ENCODE data around the gene NR4A1.

Gene NR4A1

DNA sequence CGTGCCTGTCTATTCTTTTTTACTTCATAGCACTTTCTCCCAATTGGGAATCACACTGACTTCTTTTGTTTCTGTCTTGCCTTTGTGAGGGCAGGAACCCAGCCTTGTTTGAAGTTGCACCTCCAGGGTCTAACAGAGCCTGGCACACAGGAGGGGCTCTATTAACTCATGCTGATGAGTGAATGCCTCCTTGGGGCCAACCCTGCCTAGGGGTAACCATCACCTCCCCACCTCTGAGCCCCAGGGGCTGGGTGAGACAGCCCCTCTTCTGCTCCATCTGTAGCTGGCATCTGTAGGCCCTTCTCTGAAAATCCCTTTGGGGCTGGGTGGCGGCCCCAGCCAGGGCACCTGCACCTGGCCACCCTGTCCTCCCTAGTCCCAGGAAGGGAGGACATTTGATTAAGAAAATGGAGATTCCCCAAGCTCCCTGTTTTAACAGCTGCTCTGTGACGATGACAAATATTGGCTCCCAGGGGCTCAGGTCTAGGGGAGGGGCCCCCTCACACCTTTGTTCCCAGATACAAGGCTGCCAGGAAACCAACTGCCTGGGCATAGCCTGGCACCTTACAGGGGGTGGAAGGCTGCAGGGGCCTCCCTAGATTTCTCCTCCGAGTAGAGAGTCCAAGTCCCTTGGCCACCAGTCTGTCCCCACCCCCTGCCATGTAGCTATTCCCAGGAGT is 32.7 kb upstream of the NR4A1 start:
- no peak for DNase-seq (ENCODE audit: low read depth in 2 of 2)

DNA sequence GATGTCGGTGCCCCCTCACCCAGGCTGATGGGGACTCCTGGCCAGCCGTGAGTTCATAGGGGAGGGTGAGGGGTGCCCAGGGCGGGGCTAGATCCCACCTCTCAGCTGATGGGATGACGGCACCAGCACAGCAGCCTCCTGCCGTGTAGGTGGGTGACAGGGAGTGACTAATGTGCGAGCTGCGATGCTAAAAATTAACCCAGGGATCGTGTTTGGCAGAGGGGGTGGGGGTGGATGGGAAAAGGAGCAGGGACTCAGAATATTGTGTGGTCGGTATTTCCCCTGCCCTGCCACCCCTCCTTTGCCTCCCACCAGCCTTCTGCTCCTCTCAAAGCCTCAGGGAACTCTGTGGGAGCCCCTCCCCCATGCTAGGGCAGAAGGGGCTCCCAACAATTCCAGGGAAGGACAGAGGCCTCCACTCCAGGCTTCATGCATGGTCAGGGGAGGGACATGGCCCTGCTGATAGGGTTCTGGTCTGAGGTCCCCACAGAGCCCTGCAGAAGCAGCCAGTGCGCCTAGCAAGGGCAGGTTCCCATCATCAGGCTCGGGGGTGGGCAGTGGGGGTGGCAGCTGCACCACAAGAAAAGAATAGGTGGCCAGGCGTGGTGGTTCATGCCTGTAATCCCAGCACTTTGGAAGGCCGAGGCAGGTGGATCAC is 32.0 kb upstream of the NR4A1 start:
- no peak for DNase-seq (ENCODE audit: low read depth in 2 of 2)

DNA sequence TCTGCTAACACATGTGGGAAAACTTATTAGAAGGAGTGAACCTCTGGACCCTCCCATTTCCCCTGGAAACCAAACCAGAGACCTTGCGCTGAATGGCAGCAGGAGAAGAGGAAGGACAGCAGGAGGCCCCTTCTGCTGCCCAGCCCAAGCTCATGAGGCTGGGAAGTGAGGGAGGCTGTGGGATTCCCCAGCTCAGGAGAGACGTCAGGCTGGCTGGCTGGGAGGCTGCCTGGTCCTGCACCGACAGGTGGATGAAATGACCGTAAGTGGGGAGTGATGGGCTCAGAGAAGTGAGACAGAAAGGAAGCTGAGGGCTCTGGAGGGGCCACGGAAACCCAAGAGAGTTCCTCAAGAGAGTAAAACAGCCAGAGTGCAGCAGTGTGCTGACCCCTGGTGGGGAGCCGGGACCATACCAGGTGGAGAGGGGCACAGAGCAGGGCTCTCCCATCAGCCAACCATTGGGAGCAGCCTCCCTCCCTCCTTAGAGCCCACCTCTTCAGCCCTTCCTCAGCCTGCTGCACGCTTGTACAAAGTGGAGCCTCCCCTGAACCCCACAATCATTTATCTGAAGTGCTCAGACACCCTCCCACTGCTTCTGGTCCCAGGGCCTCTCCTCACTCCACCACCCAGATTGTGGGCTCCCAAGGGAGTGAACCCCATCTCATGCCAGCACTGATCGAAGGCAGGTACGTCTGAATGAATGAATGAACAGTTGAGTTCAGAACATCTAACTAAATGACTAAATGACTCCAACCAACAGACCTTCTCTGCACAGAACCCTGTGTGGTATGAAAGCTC is 30.5 kb upstream of the NR4A1 start:
- DNase-seq (ENCODE audit: low read depth in 2 of 2), result peak in 1 of 2 donors; percentile 40

DNA sequence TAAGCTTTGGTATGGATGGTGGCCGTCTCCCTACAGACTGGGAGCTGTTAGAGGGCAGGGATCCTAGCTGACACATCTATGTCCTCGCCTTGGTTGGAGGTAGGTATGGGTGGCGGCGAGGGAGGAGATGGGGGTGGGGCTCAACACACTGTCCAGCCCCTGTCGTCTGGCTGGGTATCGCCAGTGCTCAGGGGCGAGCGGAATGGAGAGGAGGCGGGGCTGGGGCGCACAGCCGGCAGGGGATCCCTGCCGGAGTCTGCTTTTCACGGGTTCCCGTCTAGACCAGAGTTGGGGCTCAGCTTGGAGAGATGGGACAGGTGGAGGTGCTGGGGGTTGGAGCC is 28.4 kb upstream of the NR4A1 start:
- no peak for DNase-seq (ENCODE audit: low read depth in 2 of 2)

DNA sequence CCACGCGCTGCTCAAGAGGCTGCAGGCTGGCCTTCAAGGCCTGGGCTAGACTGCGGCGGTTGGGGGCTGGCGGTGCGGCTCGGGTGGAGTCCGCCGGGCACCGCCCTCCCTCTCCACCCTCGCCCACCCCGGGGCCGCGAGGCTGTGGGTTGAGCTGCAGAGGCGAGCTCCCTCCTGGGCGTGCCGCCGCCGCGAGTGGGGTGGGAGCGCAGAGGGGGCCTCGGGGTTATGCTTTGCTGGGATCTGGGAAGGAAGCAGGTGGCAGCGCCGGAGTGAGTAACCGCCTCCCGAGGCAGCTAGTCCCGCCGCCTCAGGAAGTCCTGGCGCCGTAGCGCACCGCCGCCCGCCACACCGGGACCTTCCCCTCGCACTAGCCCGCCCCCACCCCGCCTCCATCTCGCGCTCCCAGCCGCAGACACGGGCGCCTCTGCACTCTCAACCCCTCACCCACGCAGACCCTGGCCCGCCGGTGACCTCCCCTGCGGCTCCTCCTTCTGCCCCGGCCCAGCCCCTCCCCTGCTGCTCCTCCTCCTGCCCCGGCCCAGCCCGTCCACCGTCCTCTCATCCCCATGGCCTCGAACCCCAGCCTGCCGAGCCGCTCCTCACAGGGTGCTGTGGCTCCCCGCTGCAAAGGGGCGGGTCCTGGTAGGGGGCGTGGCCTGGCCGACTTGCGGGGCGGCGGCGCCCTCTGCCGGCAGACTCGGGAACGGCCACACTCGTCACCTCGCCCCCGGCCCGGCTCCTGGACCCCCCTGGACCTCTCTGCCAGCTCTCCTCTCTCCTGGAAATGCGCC is 27.9 kb upstream of the NR4A1 start:
- peak; percentile 82 to 91 for DNase-seq (ENCODE audit: low read depth in 2 of 2)

DNA sequence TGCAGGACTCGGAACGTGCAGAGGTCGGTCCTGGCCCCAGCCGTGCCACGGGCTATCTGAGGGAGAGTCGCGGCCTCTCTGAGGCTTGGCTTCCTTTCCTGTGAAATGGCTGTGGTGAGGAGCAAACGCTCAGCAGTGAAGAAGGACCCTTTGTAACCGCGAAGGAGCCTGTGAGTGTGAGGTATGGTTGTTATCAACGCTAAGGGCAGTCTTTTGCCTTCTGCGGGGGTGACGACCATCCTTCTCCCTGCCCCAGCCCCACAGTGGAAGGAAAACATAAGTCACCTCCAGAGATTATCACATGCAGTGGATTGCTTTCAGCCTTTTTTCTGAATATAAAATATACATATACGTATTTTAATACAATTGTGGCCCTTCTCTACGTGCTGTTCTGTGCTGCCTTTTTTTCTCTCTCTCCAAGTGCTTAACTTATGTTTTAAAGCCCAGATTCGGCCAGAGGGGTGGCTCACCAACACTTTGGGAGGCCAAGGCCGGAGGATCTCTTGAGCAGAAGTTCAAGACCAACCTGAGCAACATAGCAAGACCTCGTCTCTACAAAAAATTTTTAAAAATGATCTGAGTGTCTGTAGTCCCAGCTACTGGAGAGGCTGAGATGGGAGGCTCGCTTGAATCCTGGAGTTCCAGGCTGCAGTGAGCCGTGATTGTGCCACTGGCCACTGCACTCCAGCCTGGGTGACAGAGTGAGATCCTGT is 27.1 kb upstream of the NR4A1 start:
- no peak for DNase-seq (ENCODE audit: low read depth in 2 of 2)

DNA sequence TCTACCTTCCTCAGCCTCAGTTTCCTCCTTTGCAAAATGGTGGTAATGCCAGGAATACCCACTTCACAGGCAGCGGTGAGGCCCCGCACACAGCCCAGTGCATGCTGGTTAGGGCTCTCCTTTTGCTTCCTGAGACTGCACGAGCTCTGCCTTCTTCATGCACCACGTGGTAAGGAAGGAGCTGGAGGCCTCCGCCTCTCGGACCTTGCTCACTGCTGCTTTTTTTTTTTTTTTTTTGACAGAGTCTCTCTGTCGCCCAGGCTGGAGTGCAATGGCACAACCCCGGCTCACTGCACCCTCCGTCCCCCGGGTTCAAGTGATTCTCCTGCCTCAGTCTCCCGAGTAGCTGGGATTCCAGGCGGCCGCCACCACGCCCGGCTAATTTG is 26.4 kb upstream of the NR4A1 start:
- DNase-seq (ENCODE audit: low read depth in 2 of 2), result no peak

DNA sequence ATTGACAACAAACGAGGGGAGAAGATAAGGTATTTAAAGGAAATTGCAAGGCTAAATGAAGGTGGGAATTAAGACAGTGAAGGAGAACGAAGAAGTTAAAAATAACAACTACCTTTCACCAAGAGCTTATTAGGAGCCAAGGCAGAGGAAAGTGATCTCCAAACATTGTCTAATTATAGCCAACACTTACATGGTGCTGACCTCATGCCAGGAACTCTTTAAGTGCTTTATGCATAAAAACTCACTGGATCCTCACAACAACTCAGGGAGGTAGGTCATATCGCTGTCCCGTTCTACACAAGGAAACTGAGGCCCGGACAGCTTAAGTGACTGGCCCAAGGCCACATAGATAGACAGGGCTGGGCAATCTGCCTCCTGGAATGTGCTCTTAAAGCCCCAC is 25.0 kb upstream of the NR4A1 start:
- no peak for DNase-seq (ENCODE audit: low read depth in 2 of 2)

DNA sequence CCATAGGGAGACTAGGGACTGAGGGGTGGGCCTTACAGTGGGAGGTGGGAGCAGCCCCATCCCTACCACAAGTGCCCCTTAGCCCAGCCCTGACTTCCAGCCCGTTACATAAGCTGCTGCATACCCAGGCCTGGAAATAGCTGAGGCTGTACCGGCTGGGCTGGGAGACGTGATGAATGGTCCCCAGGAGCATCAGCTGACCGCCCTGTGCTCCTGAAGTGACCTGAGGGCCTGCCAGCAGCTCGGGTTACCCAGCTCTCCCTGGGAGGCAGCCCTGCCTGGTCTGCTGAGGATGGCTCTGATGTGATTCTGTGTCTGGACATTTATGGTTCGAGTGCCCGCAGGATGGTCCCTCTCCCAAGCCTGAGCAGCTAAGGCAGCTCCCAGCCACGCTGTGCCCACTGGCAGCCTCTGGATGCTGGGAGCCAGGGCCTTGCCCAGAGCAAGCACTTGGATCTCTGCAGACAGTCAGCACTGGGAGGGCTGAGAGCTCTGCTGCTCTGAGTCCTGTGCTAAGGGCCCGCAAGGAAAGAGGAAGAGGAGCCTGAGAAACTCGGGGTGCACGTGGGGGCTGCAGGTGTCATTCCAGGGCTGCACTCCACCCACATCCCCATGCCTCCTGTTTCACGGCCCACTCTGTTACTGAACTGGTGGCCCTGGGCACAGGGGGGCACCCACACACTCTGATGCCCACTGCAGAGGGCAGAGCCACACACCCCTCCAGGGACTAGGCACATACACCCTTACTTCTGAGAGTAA is 24.0 kb upstream of the NR4A1 start:
- DNase-seq (ENCODE audit: low read depth in 2 of 2), result no peak

DNA sequence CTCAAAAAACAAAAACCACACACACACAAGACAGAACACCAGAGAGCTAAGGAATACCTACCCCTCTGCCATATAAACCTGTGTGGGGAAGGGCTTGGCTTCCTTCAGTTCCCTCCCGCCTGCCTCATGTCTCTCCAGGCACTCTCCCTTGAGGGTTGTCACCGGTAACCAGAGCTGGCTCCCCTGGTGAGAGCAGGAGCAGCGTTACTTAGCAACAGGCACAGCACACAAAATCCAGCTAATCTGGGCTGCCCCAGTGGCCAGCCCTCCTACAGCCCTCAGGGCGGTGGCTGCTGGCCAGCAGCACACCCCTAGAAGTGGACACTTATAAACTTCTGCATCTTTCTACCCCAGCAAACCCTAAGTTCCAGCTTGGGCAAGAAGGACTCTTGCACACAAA is 21.6 kb upstream of the NR4A1 start:
- no peak for DNase-seq (ENCODE audit: low read depth in 2 of 2)

DNA sequence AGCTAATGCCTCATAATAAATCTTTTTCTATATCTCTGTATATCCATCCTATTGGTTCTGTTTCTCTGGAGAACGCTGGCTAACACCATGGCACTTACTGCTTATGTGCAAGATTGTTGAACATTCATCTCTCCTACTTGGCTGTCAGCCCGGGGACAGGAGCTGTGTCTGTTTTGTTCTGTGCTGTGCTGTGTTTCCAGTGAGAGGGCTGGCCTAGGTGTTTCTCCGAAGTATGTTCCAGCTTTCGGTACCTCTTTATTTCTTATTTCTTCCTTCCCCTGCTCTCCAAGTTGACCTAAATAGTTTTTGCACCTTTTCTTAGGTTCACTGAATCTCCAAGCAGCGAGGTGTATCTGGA is 18.8 kb upstream of the NR4A1 start:
- DNase-seq (ENCODE audit: low read depth in 2 of 2), result no peak

DNA sequence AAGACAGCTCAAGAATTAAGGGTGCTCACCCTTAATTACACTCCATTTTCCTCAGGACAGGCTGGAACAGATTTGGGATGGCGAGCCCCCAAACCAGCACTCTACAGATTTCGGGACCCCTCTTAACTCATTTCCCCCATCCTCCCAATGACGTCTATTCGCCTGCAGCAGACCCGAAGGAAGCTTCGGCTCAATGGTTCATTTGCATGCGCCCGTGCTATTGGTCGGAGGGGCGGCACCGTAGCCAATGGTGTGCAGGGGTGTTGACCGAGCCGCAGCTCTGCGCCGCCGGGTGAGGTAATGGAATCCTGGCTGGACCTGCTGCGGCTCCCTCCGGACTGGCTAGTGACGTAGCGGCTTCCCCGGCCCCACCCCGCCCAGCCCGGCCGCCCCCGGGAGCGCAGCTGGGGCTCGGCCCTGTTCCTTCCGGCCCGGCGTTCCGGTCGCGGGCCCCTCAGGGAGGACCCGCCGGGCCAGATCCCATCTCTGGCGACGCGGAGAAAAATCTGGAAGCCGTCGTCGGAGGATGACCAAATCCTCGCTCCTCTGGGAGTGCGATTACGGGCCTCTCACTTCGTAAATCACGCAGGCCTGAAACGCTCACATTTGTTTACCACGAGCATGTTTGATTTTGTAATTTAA is 18.3 kb upstream of the NR4A1 start:
- DNase-seq (ENCODE audit: low read depth in 2 of 2), result peak; percentile 64 to 82

DNA sequence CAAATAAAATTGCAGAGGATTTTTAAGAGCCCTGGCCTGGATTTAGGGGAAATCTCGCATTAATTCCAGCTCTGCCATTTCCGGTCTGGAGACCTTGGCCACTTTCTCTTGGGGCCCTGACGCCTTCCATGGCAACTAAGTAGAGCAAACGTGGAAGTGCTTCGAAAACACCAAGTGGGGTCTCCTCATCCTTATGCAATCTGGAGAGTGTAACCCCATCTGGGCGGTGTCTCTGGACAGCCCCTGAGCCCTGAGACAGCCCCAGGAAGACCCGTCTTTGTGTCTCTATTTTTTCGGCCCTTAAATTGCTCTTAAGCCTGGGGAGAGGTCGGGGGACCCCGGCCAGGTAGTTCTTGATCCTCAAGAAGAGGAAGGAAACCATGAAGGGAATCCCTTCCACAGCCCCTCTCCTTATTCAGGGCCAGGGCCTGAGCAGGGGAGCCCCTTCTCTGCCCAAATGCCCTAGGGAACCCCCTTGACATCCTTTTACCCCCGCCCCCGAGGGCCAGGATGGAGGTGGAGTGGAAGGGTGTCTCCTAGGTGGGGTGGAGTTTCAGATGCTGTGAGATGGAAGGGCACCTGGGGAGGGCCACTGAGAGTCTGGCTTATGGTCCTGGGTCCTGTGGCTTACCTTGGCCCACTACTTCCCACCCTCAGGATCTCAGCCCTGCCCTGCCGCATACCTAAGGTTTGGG is 17.6 kb upstream of the NR4A1 start:
- DNase-seq (ENCODE audit: low read depth in 2 of 2), result no peak

DNA sequence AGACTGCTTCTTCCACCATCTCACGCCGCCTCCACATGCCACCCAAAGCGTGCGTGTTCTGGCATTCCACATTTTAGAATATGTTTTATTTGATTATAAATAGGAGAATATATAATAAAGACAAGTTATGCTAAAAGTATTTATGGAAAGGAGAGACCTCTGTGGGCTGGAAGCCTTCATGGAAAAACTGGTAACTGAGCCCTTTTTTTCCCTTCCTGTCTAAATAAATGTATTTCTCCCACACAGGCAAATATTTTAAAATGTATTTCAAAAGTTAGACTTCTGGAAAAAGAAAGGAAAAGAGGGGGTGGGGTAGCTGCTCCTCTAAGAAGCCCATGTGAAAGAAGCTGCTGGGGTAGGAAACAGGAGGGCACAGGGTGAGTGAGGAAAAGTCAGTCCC is 16.1 kb upstream of the NR4A1 start:
- no peak for DNase-seq (ENCODE audit: low read depth in 2 of 2)

DNA sequence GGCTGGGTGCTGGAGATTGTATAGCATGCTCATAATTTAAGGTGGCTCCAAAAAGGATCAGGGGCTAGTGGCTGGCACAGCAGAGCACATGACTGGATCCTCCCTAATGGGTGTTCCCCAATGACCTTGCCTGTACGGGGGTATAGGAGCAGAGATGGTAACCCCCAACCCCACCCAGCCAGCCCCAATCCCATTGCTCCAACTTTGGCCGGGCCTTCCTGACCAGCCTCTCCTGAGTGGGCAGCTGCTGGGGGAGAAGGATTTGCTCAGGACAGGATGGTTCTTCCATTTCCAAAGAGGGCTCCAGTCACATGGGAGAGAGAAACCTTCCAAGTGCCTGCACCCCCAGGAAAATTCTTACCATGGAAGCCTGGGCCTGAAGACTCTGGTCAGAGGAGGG is 15.3 kb upstream of the NR4A1 start:
- DNase-seq (ENCODE audit: low read depth in 2 of 2), result no peak

DNA sequence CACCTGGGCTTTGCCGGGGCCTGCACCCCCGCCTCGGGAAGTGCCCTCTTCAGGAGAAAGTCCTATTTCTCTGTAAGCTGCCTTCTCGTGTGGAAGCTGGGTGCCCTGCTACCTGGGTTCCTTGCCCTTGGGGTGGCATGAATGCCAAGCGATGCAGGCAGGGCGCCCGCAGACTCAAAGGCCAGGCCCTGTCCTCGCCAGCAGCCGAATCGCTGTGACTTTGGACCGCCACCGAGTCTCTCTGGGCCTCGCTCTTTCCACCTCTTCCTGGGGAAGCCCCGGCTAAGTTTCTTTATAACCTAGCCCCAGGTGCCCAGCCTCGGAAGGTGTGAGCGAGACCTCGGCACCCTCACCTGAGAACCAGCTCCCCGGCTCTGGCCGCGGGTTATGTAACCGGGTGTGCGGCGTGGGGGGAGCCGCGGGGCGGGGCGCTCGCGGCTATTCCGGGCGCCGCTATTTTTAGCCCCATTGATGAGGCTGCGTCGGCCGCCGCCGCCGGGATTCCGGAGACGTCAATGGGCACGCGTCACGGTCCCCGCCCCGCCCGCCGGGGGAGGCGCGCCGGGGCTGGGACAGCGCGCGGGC is 14.6 kb upstream of the NR4A1 start:
- DNase-seq (ENCODE audit: low read depth in 2 of 2), result peak; percentile 57 to 80

DNA sequence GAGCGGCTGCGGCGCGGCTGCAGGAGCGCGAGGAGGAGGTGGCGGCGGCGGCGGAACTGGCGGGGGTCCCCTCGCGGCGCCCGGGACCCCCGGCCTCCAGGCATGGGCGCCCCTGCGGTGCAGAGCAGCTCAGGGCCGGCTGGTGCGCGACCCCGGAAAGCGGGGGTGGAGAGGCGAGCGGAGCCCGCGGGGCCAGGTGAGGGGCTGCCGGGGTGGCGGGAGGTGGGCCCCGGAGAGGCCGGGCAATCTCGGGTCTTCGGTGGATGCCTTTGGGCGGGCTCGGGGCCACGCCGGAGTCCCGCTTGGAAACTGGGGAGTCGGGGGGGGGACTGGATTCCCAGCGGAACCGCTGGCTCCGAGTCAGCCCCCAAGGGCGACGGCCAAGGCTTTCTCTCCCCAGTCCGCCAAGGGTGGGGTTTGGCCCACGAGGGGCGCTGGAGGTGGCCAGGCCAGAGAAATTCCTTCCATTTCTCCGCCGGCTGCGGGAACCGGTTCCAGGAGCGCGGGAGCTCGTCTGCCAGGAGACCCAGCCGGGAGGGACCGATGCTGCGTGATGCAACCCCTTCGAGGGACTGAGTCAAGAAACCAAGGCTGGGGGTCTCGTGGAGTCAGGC is 13.9 kb upstream of the NR4A1 start:
- no peak for DNase-seq (ENCODE audit: low read depth in 2 of 2)

DNA sequence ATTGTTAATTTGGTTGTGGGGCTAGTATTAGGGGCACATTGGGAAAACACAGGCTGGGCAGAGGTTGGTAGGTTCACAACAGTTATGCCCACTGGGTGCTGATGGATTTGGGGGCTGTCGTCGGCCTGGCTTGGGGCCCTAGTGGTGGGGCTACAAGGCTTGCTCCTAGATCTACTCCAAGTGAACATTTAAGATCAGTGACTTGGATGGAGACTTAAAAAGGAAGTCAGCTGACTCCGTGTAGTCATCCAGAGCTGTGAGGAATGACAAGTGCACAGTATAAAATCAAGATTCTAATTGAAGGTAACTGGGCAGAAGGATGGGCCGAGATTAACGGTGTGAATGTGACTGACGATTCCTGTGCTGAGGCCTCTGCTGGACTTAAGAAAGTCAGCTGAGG is 12.8 kb upstream of the NR4A1 start:
- no peak for DNase-seq (ENCODE audit: low read depth in 2 of 2)

DNA sequence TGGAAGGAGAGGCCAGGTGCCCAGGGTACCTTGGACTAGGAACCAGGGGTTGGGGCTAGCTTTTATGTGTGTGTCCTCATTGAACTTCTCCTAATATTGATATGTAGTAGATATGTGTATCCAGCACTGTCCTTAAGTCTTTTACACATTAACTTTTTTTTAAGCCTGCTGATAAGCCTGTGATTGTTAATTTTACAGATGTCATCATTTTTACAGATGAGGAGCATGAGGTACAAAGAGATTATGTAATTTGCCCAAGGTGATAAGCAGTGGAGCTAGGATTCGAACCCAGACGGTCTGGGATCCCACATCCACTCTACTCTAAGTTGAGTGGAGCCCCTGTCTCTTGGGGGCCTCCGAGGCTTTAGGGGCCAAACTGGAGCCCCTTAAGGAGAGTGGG is 10.2 kb upstream of the NR4A1 start:
- DNase-seq (ENCODE audit: low read depth in 2 of 2), result no peak
